GM23338 (cell line): ENCODE data around the gene ZMYND19.

Experiments used
- CREB1 ChIP-seq: fragments of 250-450 bp; sonication (Bioruptor Pico); IDR thresholded peaks from 2 replicates; pipeline ENCODE4 v1.5.0; 2020; ENCODE audit warnings: low read depth, mild to moderate bottlenecking, moderate library complexity
- CTCF ChIP-seq, 2 experiments: fragments of 200-600 bp in 1 of 2; sonication (generic) in 1 of 2; conservative IDR thresholded peaks; 2 replicates each; pipeline versions ENCODE4 v1.5.1 to v1.6.1; 2016 to 2017; ENCODE audit warnings: antibody characterized with exemption in 2 of 2, low read depth in 2 of 2, mild to moderate bottlenecking in 2 of 2, moderate library complexity in 1 of 2
- EZH2 ChIP-seq: fragments of 200-600 bp; sonication (generic); IDR thresholded peaks from one replicate; pipeline ENCODE4 v1.8.0; 2017; ENCODE audit warnings: antibody characterized with exemption, mild to moderate bottlenecking, low read depth; ENCODE audit not compliant: unreplicated experiment
- EZH2phosphoT487 ChIP-seq: fragments of 200-600 bp; sonication (generic); IDR thresholded peaks from one replicate; pipeline ENCODE4 v1.8.1; 2018; ENCODE audit warnings: antibody characterized with exemption; ENCODE audit not compliant: unreplicated experiment
- NANOG ChIP-seq: IDR thresholded peaks from 2 replicates; pipeline ENCODE4 v1.6.1; 2016; ENCODE audit warnings: antibody characterized with exemption, borderline replicate concordance
- POLR2AphosphoS5 ChIP-seq: IDR thresholded peaks from 2 replicates; pipeline ENCODE4 v1.6.1; 2016; ENCODE audit warnings: antibody characterized with exemption, low read depth
- ZNF114 ChIP-seq: fragments of 250-450 bp; sonication (Bioruptor Pico); IDR thresholded peaks from 2 replicates; pipeline ENCODE4 v1.5.0; 2020; ENCODE audit warnings: mild to moderate bottlenecking, moderate library complexity
- TF ChIP-seq, protein P1 (sequence below): IDR thresholded peaks from one replicate; pipeline ENCODE4 v1.6.1; 2018; ENCODE audit warnings: antibody characterized with exemption; ENCODE audit not compliant: unreplicated experiment

- no peak for TF ChIP-seq CTCF (conservative IDR thresholded peaks at IDR 0.05; ENCODE audit: low read depth in 2 of 2)
- no peak for TF ChIP-seq NANOG
- TF ChIP-seq EZH2, result no peak
- TF ChIP-seq, protein P1, sequence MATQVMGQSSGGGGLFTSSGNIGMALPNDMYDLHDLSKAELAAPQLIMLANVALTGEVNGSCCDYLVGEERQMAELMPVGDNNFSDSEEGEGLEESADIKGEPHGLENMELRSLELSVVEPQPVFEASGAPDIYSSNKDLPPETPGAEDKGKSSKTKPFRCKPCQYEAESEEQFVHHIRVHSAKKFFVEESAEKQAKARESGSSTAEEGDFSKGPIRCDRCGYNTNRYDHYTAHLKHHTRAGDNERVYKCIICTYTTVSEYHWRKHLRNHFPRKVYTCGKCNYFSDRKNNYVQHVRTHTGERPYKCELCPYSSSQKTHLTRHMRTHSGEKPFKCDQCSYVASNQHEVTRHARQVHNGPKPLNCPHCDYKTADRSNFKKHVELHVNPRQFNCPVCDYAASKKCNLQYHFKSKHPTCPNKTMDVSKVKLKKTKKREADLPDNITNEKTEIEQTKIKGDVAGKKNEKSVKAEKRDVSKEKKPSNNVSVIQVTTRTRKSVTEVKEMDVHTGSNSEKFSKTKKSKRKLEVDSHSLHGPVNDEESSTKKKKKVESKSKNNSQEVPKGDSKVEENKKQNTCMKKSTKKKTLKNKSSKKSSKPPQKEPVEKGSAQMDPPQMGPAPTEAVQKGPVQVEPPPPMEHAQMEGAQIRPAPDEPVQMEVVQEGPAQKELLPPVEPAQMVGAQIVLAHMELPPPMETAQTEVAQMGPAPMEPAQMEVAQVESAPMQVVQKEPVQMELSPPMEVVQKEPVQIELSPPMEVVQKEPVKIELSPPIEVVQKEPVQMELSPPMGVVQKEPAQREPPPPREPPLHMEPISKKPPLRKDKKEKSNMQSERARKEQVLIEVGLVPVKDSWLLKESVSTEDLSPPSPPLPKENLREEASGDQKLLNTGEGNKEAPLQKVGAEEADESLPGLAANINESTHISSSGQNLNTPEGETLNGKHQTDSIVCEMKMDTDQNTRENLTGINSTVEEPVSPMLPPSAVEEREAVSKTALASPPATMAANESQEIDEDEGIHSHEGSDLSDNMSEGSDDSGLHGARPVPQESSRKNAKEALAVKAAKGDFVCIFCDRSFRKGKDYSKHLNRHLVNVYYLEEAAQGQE, result no peak
- no peak for TF ChIP-seq CREB1
- no peak for TF ChIP-seq EZH2phosphoT487
- no peak for TF ChIP-seq POLR2AphosphoS5
- no peak for TF ChIP-seq ZNF114 (CRISPR knock-in tag)
Measured at GRCh38 chr9:137639303-137640051, 49.2 kb upstream of the ZMYND19 start.
